Neural crest cell (in vitro differentiated cells): ENCODE data around the gene EHD4. TPM values are rescaled to one million over a fixed set of nuclear protein-coding genes. Genes with fewer than 3 reads are reported as not detected.

Source experiments
- DNase-seq: peaks from one replicate; pipeline ENCODE4 v3.0.0; 2021; ENCODE audit warnings: low read depth, mixed read lengths, low spot score
- H3K27ac Mint-ChIP-seq: one replicate; pipeline ENCODE4 v1.8.0; 2021; ENCODE audit warnings: mild to moderate bottlenecking, mixed read lengths; ENCODE audit not compliant: unreplicated experiment
- H3K27me3 Mint-ChIP-seq: 2 replicates; pipeline ENCODE4 v1.8.0; 2021; ENCODE audit warnings: low read depth, mild to moderate bottlenecking, mixed read lengths
- H3K36me3 Mint-ChIP-seq: 2 replicates; pipeline ENCODE4 v1.8.0; 2021; ENCODE audit warnings: low read depth, mild to moderate bottlenecking, mixed read lengths
- H3K4me1 Mint-ChIP-seq: 2 replicates; pipeline ENCODE4 v1.8.0; 2021; ENCODE audit warnings: mixed read lengths
- H3K4me3 Mint-ChIP-seq: one replicate; pipeline ENCODE4 v1.8.0; 2021; ENCODE audit warnings: mild to moderate bottlenecking, mixed read lengths
- H3K9me3 Mint-ChIP-seq: 2 replicates; pipeline ENCODE4 v1.8.0; 2021; ENCODE audit warnings: mixed read lengths
- total RNA-seq: library from RNA; stranded (reverse); gene quantifications from 2 replicates; pipeline ENCODE4 v1.2.1, GENCODE V29; 2021
- TF ChIP-seq, protein P1 (sequence below): fragments of 200-600 bp; sonication (generic); conservative IDR thresholded peaks from 2 replicates; pipeline ENCODE4 v1.5.0; 2021; ENCODE audit warnings: antibody characterized with exemption, mild to moderate bottlenecking

Gene EHD4
- total RNA-seq, 1 donor from 2014 or later, result 8.3 TPM

DNA sequence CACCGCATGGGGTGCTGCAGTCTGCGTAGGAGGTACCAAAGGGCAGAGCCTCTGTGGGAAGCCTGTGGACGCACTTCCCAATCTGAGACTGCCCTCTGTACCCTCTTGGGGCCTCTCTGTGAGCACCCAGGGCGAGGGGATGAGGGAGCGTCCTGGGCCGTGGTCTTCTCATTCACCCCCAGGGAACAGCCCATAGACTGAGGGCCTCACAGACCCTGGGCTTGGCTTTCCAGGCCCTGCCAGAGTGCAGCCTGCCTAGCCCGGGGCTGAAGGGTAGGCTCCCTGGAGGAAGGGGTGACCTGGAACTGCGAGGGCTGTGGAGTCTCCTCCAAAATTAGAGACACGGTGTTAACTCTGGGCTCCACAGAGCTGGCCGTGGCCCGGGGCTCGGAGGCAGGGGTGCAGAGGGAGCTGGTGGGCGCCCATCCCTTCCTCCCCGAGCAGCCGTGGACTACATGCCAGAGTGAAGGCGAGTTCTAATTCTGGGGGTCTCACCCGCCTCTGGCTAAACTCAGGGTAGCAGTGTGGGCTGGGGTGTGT lies 78.0 kb downstream of the EHD4 start:
- TF ChIP-seq, protein P1, sequence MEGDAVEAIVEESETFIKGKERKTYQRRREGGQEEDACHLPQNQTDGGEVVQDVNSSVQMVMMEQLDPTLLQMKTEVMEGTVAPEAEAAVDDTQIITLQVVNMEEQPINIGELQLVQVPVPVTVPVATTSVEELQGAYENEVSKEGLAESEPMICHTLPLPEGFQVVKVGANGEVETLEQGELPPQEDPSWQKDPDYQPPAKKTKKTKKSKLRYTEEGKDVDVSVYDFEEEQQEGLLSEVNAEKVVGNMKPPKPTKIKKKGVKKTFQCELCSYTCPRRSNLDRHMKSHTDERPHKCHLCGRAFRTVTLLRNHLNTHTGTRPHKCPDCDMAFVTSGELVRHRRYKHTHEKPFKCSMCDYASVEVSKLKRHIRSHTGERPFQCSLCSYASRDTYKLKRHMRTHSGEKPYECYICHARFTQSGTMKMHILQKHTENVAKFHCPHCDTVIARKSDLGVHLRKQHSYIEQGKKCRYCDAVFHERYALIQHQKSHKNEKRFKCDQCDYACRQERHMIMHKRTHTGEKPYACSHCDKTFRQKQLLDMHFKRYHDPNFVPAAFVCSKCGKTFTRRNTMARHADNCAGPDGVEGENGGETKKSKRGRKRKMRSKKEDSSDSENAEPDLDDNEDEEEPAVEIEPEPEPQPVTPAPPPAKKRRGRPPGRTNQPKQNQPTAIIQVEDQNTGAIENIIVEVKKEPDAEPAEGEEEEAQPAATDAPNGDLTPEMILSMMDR, result no peak
- Mint-ChIP-seq H3K4me3 (no peak overlapping the region), H3K36me3 (no peaks in the 10 kb centered on the region), H3K27ac (no peak overlapping the region), H3K9me3 (no peaks in the 10 kb centered on the region), H3K4me1 (peaks cover 14% of the 10 kb centered on the region), H3K27me3 (no peaks in the 10 kb centered on the region)
- DNase-seq, result no peak

DNA sequence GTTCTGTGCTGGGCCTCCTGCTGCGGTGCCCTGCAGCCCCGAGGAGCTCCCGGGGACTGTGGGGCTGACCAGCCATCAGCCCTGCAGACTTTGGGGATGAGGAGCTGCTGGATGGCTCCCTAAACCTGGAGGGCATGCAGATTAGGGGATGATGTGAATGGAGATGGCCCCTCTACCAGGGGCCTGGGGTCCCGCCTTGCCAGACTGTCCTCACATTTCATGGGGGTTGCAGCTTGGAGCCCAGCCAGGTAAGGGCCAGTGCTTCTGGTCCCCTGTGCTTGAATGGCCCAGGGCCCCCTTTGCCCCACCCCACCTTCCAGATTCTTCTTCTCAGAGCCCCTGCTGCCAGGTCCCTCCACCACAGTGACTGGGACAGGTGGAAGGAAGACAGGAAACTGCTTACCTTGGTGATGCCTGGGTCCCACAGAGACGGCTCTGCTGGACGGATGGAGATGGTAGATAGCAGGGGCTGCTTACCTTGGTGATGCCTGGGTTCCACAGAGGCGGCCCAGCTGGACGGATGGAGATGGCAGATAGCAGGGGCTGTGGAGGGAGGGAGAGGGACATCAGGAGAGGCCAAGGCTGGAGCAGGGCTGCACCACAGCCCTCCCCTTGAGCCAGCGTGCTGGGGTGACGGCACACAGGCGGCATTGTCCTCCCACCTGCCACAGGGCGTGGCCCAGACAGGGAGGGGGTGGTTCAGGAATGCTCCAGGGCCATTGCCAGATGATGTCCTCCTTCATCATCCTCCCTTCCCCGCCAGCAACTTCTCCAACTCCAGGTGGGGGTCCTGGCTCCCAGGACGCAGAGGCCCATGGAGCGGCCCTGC lies 78.7 kb downstream of the EHD4 start, which contains the start of gene SPTBN5:
Gene SPTBN5 (minus strand): TSS at position 632 of the 829 bp plus-strand sequence. CDS start 556 bp downstream, at position 76.
- Mint-ChIP-seq H3K36me3 (no peaks in the 10 kb centered on the region), H3K27ac (no peak within 1 kb of the TSS), H3K9me3 (no peaks in the 10 kb centered on the region), H3K27me3 (no peaks in the 10 kb centered on the region), H3K4me3 (no peak within 1 kb of the TSS), H3K4me1 (peaks cover 14% of the 10 kb centered on the region)
- no peak for DNase-seq
- TF ChIP-seq, protein P1, result no peak

DNA sequence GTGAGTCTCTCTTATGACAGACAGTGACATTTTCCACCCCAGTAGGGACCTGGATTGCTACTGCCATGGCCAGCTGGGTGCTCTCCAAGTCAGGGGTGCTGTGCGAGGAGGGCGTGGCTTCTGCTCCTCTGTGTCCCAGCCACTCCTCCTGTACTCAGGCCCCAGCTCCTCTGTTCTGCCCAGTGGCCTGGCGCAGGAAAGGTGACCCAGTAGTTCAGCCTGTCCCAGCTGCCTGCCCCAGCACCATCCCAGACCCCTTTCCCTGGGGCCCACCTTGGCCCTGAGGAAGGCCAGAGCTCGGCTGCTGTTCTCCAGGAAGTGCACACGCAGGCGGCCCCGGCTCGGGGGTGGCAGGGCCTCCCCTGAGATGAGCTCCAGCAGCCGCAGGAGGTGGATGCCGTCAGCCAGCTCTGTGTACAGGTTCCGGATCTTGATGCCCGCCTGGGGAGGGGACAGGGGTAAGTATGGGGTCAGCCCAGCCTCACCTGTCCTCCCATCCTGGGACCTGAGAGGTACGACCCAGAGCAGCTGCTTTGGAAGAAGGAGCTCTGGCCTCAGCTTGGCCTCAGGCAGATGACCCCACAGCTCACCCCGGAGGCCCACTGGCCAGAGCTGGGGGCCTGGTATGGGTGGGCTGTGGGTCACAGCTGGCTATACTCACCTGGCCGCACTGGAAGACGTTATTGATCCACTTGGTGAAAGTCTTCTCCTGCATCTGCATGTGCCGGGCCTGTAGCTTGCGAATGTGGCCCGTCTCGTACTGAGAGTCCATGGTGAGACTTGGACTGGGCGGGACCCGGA lies 79.5 kb downstream of the EHD4 start:
- Mint-ChIP-seq H3K27me3 (no peaks in the 10 kb centered on the region), H3K9me3 (no peaks in the 10 kb centered on the region)

DNA sequence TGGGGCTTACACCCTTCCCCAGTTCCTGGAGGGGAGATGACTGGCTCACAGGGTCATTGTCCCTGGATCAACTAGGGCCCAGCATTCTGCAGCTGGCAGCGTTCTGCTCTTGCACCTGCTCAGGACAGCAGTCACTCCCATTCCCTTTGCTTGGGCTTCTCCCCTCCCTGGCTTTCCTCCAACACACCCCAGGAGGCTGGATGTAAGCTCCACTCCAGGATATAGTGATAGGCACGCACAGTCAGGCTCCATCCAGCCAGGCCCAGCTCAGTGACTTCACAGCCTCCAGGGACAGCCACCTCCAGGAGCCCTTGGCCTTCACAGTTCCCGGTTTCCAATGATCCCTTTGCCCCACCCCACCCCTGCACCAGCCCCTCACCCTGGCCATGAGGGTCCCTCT lies 80.4 kb downstream of the EHD4 start:
- Mint-ChIP-seq H3K27ac (no peak overlapping the region), H3K36me3 (no peaks in the 10 kb centered on the region), H3K4me3 (no peak overlapping the region), H3K4me1 (peaks cover 2% of the 10 kb centered on the region), H3K9me3 (no peaks in the 10 kb centered on the region), H3K27me3 (no peaks in the 10 kb centered on the region)
- DNase-seq, result no peak
- TF ChIP-seq, protein P1, result no peak

More for the DNA sequence above, 79.5 kb downstream of the EHD4 start:
- H3K36me3 Mint-ChIP-seq, result no peaks in the 10 kb centered on the region
- TF ChIP-seq, protein P1, result no peak
- H3K4me1 Mint-ChIP-seq, result peaks cover 11% of the 10 kb centered on the region
- no peak for DNase-seq
- no peak overlapping the region for H3K4me3 Mint-ChIP-seq
- H3K27ac Mint-ChIP-seq, result no peak overlapping the region

DNA sequence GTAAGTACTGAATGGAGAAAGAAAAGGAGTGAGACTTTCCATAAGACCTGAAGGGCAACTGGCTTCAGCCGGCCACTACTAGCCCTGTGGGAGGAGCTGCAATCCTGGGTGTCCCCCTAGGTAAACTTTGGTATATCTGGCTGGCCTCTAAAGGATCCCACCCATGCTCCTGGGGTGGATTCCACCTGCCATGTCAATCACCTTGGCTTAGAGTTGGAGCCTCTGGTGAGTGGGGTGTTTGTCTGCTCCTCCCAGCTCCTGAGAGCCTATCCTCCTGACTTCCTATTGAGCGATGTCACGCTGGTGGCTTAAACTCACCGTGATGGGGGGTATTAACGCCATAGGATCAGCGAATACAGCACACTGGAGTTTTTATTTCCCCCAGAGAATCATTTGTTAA lies 81.1 kb downstream of the EHD4 start:
- no peak for DNase-seq
- Mint-ChIP-seq H3K4me1 (no peaks in the 10 kb centered on the region), H3K27me3 (no peaks in the 10 kb centered on the region), H3K9me3 (no peaks in the 10 kb centered on the region), H3K27ac (no peak overlapping the region), H3K36me3 (no peaks in the 10 kb centered on the region), H3K4me3 (no peak overlapping the region)
- TF ChIP-seq, protein P1, result no peak
